GM21367 (cell line): Measurements from ENCODE around the gene PTPN12.

ENCODE experiments used
- ATAC-seq: cut with Tn5 transposase; IDR thresholded peaks from one replicate; pipeline ENCODE4 v1.9.1; 2021; ENCODE audit not compliant: unreplicated experiment

Gene PTPN12

DNA sequence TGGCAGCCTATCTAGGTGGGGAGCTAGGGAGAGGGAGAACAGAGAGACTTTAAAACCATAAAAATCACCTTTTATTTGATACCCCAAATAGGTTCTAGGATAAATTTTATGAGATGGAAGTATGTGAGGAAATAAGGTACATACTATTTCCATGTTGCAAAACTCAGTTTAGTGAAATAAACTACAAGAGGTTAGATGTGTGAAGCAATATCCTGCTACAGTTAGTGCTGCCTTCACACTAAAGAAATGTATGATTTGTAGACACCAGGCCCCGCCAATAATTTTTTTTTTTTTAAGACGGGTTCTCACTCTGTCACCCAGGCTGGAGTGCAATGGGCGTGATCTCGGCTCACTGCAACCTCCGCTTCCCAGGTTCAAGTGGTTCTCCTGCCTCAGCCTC is 124.7 kb downstream of the PTPN12 start:
- ATAC-seq = no peak

DNA sequence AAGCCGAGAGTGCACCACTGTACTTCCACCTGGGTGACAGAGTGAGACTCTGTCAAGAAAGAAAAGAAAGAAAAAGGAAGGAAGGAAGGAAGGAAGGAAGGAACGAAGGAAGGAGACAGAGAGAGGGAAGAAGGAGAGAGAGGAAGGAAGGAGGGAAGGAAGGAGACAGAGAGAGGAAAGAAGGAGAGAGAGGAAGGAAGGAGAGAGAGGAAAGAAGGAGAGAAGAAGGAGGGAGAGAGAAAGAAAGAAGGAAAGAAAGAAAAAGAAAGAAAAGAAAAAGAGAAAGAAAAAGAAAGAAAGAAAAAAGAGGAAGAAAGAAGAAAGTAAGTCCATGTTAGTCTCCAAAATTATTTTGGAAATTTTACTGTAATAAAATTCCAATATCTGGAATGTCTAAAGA is 125.8 kb downstream of the PTPN12 start:
- ATAC-seq = no peak

DNA sequence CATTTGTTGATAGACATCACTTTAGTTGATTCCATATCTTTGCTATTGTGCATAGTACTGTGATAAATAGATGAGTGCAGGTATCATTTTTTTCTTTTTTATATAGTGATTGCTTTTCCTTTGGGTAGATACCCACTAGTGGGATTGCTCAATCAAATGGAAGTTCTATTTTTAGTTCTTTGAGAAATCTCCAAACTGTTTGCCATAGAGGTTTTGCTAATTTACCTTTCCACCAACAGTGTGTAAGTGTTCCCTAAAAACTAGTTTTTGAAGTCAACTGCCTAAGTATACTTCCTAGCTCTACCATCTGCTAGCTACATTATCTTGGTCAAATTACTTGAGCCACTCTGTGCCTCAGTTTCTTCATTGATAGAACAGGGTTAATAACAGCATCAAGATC is 127.6 kb downstream of the PTPN12 start:
- no peak for ATAC-seq

DNA sequence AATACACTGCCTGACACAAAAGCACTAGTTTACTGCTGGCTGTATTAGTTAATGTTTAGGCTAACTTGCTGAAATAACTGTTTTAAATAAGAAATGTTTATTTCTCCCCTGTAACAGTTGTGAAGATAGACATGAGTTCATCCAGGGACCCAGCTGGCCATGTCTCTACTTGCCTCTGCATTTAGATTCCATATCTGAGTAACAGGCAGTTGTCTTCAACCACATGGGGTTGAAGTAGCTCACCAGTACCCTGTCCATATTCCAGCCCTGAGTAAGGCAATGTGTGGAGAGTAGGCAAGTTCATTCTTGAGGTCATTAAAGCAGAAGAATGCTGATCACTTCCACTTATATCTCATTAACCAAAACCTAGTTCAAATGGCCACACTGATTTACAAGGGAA is 128.1 kb downstream of the PTPN12 start:
- no peak for ATAC-seq

DNA sequence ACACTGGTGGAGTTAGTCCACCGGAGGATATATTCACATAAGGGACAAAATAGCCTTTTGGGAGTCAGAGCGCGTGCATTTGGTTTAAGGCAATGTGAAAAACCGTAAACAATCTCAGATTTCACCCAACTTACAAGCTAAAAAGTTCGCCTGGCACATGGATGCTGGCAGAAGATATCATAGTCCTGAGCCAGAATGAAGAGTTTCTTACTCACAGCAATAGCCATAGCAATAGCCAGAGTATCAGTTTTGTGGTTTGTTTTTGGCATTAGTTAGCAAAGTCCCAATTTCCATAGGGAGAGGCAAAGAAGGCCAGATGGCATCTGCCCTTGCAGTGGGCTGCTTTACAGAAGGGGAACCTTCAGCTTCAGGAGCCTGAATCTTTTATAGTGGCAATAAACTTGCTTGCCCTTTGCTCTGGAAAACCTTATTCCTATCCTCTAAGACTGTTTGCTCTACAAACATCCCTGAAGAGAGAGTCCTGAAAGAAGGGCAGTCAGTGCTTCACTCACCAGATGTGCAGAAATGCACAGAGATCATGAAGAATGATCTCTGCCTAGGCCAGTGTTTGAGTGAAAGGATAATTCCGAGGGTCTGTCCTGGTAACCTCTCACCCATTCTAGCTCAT is 130.5 kb downstream of the PTPN12 start:
- ATAC-seq = no peak

DNA sequence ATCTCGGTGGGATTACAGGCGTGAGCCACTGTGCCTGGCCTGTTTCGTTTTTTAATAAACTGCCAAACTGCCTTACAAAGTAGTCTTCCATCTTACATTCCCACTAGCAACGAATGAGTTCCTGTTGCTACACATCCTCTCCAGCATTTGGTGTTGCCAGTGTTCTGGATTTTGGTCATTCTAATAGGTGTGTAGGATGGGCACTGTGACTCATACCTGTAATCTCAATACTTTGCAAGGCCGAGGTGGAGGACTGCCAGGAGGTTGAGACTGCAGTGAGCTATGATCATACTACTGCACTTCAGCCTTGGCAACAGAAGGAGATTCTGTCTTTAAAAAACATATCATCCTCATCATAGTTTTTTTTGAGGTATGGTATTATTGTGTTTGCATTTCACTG is 137.8 kb downstream of the PTPN12 start:
- ATAC-seq = no peak

DNA sequence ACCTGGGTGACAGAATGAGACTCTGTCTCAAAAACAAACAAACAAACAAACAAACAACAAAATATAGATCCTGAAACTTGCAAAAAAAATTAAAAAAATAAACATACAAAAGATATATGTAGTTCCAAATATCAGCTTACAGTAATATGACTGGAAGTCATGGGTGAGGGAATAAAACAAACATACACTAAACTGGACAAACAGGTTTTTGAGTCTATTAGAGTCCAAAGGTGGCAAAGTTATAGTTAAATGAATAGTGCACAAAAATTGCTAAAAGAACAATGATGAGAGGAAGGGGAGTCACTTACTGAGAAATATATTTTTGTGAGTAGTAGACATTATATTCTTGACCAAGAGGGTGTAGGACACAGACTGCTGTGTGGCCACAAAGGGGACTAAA is 142.5 kb downstream of the PTPN12 start:
- no peak for ATAC-seq

DNA sequence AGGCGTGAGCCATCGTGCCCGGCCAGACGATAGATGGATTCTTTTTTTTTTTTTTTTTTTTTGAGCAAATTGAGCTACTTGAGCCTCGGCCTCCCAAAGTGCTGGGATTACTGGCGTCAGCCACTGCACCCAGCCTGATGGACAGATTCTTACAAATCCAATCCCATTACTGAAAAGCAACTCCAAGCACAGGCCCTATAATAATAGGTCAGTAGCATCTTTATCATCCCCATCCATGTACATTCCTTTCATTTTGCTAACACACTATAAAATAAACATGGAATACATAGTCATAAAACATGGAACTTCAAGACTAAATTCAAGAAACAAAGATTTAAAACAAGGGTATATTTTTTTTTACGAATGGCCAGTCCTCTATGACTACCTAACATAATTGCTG is 143.2 kb downstream of the PTPN12 start:
- ATAC-seq = no peak

DNA sequence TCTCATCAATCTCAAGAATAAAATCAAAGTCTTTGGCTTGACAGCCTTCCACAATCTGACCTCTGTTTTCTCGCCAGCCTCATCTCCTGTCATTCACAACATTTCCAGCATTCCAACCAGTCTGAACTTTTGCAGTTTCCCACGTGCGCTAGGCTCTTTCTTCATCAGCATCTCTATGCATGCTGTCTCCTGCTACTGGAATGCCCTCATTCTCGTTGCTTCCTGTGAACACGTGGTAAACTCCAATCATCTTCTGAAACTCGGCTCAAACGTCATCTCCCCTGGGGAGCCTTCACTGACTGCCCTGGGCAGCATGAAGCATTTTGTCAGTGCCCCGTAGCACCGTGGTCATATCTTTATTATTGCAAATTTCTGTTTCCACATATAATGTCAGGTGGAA is 146.9 kb downstream of the PTPN12 start:
- ATAC-seq = no peak

DNA sequence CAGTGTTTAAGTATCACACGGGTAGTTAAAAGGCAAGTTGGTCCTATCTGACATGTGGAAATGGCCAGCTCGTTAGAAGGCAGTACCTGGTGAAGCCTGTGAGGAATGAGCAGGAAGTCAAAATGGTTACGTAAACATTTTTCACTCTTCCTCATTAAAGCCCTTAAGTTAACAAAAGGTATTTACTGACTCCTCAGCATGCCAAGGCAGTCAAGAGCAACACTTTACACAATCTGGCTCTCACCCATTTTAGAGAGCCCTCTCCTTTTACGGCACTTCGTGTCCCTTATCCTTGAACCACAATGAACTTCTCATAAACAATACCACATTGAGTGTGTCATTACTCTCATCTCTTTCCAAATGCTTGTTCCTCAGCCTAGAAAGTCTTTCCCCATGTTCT is 148.1 kb downstream of the PTPN12 start:
- ATAC-seq = no peak

DNA sequence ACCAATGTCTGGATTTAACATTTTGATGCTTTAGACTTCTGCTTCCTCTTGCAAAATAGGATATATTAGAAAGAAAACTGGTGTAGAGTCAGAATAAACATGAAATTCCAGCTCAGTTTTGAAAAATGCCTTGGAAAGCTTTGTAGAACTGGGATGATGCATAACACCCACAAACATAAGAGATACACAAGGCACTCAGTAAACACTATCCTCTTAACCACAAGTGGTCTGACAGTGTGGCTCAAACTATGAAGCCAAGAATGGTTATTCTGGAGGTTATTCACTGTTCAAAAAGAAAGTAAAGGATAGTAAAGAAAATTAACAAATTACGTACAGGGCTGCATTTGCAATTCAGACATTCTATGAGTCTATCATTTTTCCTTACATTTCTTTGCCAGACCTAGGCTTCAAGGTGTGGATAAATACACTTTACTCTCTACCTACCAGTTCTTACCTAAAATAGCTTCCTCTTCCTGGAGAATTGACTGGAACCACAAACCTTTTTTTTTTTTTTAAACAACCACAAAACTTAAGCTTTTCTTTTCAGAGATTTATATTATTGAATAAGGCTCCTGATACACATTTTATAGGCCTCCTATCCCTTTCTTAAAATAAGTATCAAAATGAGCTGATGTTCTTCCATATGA is 150.1 kb downstream of the PTPN12 start:
- no peak for ATAC-seq

DNA sequence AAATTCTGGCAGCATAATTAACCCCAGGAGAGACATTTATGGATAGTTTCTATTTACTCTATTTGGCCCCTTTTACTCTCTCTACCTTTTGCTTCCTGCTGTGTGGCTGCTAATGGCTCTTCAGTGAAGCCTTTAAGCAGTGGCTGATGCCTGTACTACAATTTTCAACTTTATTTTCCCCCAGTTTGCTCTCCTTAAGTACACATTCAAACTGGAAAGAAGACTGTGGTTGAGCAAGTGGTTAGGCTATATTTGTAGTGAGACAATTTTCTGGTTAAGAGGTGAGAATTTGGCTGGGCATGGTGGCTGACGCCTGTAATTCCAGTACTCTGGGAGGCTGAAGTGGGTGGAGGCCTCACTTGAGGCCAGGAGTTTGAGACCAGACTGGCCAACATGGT is 150.7 kb downstream of the PTPN12 start:
- no peak for ATAC-seq
